ENCODE measurements around the gene KRTAP20-3.

Gene KRTAP20-3

DNA sequence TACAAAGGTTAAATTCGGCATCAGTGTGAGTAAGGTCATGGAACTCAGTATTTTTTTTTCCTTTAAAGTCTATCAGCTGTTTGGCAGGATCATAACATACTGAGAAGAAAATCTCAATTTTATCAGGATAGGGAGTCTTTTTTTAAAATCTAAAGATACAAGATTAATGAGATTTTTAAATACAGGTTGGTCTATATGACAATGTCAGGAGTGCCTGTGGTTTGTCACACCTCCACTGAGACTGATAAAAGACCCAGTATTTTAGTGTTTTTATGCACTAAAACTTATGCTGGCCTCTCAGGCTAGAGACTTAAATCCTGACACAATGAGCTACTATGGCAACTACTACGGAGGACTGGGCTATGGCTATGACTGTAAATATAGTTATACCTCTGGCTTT, at the start of gene KRTAP20-3:
Gene KRTAP20-3 (plus strand): TSS at position 301 of the 400 bp plus-strand sequence.
- no peak for DNase-seq

DNA sequence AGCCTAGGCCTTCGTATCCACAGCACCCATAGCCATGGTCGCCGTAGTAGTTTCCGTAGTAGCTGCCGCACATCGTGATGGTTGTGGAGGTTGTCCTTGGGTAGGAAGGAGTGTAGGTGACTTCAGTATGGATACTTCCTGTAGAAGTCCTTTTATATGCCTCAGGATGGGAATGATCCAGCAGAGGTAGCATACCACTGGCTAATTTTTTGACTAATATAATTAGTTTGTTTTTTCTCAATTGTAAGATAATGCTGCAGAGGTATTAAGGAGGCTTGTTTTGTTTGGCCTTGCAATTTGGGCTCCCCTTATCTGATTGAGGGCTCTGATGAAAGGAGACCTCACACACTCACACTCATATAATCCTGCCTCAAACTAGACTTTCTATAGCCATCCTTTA, 43.9 kb upstream of the KRTAP20-3 start, which contains the start of gene KRTAP6-2:
Gene KRTAP6-2 (minus strand): TSS at position 101 of the 400 bp plus-strand sequence. CDS start 28 bp downstream, at position 73.
- no peak for DNase-seq

DNA sequence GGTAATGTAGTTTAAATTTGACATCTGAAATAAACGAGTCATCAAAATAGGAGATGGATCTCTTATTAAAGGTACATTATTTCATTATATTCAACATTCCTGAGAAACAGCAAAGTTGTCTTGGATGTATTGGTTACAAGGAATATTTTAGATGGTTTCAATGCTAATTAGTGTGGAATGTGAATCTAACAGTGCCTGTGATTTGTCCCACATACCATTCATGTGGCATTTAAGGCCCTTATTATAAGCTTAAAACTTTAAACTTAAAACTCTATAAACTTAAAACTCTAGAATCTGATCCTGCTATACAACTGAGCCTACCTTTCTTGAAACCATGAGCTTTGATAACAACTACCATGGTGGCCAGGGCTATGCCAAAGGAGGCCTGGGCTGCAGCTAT, 41.9 kb upstream of the KRTAP20-3 start, which contains the start of gene KRTAP22-1:
Gene KRTAP22-1 (plus strand): TSS at position 301 of the 400 bp plus-strand sequence.
- DNase-seq = no peak

DNA sequence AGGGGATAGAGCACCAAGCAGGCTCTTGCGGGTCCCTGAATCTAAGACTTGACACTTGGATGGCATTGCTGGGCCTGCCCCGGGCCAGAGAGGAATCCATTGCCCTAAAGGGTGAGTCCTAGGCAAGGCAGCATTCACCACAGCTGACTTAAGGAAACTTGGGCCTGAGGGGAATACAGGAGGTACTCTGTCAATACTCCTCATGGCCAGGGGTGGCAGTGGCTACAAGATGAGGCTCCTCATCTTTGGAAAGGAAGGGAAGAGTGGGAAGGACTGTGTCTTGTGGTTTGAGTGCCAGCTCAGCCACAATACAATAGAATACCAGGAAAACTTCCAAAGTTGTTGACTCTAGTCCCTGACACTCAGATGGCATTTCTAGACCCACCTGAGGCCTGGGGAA, 36.7 kb upstream of the KRTAP20-3 start:
- no peak for DNase-seq

DNA sequence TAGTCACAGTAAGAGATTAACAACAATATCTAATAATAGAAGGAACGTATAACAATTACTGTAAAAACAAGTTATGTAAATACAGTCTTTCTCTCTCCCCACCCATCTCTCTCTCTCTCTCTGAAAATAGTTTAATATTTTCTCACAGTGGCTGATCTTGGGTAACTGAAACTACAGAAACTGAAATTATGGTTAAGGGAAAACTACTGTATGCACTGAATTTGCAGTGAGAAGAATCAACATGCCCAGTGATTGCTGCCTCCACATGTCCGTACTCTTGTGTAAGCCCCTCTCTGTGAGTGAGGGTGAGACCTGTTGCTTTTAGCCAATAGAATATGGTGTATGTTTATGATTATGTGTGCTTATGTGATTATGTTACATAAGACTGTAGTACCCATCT, 30.5 kb upstream of the KRTAP20-3 start:
- DNase-seq = no peak

DNA sequence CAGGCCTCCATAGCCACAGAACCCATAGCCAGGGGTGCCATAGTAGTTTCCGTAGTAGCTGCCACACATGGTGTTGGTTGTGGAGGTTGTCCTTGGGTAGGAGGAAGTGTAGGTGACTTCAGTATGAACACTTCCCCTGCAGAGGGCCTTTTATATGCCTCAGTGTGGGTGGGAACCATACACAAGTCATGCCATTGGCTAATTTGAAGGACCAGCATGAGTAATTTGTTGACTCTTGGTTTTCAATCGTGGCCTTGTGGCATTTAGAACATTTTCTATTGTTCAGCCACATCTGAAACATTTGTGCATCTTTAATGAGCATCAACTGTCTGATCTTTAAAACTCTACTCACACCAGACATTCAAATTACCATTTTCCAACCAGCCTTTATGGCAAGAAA, 28.8 kb upstream of the KRTAP20-3 start, which contains the start of gene KRTAP6-1:
Gene KRTAP6-1 (minus strand): TSS at position 95 of the 400 bp plus-strand sequence. CDS start 26 bp downstream, at position 69.
- DNase-seq = no peak

DNA sequence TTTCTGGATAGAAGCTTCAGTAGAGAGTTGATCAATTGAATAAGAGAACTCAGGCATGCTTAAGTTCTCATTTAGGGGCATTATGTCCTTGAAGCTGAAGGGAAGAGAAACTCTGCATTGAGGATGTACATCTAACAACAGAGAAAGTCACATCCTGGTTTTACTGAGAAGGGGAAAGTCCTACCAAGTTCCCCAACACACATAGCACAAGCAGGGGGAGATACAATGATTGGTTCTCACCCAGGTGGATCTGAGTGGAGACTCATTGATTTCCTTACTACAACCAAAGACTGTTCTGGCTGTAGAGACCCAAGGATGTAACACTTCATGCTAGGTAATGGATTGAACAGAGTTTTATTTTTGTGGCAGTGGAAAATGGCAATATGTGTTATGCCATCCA, 27.5 kb upstream of the KRTAP20-3 start:
- no peak for DNase-seq

DNA sequence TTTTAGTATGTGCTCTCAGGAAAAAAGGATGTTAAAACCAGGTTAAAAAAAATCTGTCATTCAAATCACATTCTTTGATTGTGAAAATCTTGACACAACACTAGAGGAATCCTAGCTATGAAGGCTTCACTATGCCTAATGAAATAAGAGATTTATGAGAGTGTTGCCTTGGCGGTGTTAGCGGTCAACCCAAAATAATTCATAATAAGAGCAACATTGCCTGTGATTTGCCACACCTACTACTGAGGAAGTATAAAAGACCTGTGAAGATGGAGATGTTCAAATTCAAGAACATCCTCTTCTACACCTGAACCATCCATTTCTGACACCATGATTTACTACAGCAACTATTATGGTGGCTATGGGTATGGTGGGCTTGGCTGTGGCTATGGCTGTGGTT, 26.5 kb upstream of the KRTAP20-3 start, which contains the start of gene KRTAP20-1:
Gene KRTAP20-1 (plus strand): TSS at position 301 of the 400 bp plus-strand sequence. CDS start 30 bp downstream, at position 331.
- no peak for DNase-seq

DNA sequence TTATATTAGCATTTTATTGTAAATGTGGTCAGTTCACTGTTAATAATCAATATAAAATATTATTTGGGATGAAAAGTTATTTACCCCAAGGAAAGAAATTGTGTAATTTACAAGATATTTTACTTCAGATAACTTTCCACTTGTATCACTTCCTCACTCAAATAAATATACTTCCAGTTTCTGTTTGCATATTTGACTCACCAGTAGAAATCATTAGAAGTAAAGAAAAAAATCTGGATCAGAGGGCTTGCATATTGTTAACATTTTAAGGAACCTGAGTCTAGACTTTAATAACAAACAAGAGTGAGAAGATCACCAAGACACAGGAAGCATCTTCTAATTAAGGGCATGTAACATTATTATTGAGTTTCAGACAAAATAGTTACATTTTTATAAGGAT, 22.6 kb upstream of the KRTAP20-3 start:
- no peak for DNase-seq

DNA sequence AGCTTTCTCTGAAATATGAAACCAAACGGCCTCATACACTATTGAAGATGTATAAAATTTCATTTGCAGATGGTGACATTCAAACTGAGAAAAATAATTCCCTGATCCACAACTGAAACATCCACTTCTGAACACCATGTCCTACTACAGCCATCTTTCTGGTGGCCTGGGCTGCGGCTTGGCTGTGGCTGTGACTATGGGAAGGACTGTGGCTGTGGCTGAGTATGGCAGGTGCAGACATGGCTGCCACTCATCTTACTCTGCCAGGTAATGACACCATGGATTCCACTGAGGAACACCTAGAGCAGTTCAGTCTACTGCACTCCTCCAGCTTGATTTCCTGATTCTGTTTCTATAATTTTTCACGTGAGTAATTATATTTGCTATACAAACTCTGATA, 22.1 kb upstream of the KRTAP20-3 start, which contains the start of gene KRTAP20-4:
Gene KRTAP20-4 (plus strand): TSS at position 106 of the 400 bp plus-strand sequence.
- DNase-seq = no peak

DNA sequence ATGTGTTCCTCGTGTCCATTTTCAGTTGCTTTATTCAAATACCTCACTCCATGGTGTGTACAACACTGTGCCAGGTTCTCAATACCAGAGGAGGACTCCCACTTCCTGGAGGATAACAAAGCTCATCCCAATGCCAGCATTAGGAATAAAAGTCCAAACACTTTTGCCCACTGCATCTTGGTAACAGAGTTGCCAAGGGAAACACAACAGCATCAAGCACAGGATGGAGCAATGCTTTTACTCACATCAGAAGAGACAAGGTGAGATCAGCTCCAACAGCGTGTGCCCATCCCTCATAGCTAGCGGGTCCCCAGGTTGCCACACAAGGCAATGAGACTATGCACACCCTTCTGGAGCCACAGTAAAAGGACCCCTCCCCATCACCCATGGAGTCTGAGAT, 19.3 kb upstream of the KRTAP20-3 start:
- DNase-seq = no peak

DNA sequence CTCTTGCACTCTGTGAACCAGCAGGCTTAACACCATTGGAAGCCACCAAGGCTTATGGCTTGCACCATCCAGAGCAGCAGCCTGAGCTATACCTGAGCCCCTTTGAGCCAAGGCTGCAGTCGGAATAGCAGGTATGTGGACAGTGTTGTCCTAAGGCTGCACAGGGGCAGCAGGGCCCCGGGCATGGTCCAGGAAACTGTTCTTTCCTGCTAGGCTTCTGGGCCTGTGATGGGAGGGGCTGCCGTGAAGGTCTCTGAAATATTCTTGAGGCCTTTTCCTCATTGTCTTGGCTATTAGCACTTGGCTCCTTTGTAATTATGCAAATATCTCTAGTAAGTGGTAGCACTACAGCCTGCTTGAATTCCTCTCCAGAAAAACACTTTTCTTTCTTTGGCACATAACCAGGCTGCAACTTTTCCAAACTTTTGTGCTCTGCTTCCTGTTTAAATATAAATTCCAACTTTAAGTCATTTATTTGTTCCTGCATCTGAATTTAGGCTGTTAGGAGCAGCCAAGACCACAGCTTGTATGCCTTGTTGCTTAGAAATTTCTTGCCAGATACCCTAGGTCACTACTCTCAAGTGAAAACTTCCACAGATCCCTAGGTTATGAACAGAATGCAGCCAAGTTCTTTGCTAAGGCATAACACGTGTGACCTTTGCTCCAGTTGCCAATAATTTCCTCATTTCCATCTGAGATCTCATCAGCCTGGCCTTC, 17.1 kb upstream of the KRTAP20-3 start:
- no peak for DNase-seq

DNA sequence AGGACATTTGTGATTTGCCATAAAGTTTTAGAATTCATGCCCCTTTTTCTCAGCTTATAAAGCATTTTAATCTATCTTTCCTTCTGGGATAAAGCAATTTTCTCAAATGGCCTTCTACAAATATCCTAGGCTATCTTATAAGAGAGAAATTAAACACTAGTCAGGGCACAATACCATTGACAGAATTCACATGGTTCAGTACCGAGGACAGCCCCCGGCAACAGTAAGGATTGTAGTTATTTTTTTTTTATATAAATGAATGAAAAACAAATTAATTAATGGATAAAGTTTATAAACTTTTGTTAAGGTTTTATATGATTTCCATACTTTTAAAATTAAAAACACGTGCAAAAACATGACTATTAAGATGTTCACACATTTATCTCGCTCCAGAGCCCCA, 14.6 kb upstream of the KRTAP20-3 start:
- DNase-seq = no peak

DNA sequence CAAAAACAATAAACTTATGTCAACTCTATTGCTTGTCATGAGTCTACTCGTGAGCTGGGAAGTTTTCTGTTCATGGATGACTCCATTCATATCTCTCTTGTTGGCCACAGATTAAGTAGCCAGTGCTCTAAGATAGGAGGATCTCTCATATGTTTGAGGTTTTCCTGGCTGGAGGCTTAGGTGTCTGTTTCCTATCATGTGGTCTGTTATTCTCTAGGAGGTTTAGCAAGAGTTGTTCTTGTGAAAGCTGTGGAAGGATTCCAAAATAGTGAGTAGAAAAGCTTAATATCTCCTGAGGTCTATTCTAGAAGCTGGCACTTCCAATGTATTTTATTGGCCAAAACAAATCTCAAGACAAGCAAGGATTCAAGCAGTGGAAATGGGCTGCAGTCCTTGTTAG, 13.5 kb upstream of the KRTAP20-3 start:
- DNase-seq = no peak

DNA sequence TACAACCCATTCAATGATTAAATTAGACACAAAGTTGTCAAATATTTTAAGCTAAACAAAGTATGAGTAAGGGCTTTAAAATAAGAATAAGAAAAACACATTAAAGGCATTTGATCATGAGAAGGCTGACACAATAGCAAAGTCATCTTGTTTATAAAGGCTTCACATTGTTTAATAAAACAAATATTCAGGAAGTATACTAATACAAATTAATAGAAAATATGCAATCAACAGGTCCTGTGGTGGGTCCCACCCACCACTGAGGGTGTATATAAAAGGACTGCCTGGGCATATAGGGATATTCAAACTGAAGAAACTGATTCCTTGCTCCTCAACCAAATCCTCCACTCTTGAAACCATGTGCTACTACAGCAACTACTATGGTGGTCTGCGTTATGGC, 7.8 kb upstream of the KRTAP20-3 start, which contains the start of gene KRTAP20-2:
Gene KRTAP20-2 (plus strand): TSS at position 301 of the 400 bp plus-strand sequence. CDS start 58 bp downstream, at position 359.
- DNase-seq = no peak

DNA sequence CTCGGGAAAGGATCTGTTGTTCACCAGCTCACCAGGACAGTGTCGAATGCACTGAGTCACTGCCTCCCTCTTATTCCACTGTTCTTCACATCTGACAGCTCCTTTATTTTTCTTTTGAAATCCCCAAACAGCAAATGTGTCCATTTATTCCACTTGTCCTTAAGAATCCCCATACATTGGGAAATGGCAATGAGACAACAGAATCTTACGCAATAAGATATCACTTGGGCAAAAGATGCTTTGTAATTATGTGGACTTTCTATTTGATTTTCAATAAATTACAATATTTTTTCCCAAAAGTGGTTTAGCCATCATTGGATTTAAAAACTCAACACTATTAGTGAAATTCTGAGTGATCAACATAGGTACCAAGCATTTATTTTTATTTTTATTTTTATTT, 4.0 kb upstream of the KRTAP20-3 start:
- no peak for DNase-seq

DNA sequence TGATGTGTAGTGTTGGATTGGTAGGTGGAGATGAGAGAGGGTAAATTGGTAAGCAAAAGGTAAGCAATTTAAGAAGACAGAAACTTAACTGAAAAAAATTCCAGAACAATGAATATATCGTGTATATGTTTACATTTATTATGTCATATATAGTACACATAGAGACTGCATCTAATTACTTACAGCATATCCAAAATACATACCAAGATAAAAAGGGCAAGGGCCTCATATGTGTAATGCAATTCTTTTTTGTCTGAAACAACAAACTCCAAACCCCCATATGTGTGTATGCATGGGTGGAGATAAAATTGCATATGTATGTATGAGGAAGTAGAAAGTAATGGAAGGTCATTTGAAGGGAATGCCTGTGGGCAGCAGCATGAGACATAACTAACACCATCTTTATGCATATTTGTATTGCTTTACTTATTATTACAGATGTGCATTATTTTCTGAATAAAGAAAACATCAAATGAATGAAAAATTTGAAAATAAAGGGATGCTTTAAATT, 4.3 kb downstream of the KRTAP20-3 start:
- DNase-seq = no peak

DNA sequence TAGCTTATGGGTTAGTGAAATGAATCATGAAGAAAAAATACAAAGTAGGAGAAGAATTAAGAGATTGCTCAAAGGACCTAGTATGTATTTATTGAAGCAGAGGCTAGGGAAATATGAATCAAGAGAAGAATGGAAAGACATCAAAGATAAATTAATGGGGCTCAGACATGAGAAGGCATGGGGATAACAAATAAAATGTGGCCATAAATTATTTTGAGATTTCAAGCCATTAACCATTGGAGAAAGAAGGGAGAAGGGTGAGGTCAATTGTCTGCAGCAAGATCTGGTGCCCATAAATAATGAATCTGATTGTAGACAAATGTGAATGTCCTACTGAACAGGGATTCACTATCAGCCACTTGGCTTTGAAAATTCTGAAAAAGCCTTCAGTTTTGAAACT, 10.2 kb downstream of the KRTAP20-3 start:
- no peak for DNase-seq

DNA sequence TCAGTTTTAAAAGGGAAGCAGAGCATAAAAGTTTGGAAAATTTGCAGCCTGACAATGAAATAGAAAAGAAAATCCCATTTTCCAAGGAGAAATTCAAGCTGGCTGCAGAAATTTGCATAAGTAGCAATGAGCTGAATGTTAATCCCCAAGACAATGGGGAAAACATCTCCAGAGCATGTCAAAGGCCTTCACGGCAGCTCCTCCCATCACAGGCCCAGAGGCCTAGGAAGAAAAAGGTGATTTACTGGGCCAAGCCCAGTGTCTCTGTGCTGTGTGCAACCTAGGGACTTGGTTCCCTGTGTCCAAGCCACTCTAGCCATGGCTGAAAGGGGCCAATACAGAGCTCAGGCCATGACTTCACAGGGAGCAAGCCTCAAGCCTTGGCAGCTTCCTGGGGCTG, 26.1 kb downstream of the KRTAP20-3 start:
- DNase-seq = no peak

DNA sequence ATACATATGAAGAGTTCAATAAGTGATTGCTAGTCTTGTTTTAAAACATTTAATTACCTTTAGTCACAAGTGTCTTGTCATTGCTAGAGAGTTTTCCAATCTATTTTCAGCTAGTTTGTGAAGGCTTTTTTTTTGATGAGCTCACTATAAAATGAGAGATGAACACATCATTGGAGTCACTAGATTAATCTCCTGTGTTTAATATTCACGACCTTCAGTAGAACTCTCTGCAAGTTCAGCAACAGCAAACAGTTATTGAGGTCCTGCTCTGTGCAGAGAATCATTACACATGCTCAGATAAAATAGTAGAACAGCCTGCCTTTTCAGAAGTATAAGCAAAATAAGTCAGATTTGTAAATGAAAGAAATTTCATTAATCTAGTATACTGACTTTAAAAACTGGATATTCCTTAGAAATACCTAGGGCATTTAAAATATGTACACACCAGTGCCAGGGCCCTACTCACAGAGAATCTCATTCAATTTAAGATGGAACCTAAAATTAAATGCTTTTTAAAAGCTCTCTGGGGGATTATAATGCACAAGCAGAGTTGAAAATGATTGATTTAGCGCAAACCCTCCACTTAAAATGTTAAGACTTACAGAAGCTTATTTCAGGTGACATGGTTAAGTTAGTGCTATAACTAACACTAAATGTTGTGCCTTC, 30.5 kb downstream of the KRTAP20-3 start:
- DNase-seq = no peak

DNA sequence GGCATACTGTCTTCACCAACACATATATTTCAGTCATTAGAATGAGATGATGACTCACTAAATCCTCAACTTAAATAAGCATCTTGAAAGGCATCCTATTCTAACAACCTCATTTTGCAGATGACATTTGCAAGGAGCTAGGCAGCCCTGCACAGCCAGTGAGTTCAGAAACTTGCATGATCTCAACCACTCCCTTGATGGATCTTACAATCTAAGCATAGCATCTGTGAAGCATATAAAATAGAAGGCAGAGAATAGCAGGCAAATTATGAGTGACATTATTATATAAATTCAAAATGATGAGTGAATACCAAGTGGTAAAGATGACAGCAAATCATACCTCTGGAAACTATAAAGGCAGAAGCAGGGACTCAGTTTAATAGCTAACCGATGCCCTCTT, 31.6 kb downstream of the KRTAP20-3 start:
- no peak for DNase-seq

DNA sequence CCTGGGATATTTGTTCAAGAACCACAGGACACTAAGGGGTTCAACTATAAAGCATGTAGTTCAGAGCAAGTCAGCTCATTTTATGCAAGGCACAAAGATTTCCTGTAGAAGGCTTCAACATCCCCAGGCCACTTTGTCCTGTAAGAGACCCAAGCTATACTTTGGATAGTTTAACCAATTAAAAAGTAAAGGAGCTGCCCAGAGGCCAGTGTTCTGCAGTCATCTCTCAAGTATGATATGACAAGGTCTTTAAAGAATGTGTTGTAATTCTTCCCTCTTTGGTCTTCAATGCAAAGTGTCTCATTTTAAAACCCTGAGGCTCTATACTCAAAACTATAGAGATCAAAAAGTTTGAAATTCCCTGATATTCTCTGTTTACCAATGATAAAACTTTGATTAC, 34.1 kb downstream of the KRTAP20-3 start:
- no peak for DNase-seq

DNA sequence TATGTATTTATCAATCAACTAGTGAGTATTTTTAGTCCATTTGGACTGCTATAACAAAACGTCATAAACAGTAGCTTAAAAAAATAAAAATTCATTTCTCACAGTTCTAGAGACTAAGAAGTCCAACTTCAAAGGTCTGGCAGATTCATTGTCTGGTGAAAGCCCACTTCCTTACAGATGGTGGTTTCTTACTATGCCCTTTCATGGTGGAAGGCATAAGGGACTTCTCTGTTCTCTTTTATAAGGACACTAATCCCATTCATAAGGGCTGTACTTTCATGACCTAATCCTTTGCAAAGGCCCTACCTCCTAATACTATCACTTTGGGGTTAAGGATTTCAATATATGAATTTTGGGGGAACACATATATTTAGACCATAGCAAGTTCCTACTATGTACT, 37.9 kb downstream of the KRTAP20-3 start:
- no peak for DNase-seq

DNA sequence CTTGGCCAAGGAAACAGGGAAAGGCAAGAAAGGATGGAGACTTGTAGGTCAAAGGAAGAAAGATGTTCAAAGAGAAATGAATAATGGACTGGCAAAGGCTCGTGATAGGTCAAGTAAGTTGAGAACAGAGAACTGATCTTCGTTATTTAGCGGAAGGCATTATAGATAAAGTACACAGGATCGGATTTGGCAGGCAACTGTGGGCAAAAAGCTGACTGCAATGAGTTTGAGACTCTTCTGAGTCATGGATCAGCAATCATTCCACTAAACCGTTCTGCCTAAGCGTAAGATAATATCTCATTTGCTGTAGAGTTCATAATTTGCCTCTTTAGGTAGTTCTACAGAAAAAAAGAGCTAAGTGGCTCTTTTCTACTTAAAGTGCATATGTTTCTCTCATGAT, 41.8 kb downstream of the KRTAP20-3 start:
- DNase-seq = no peak
